Naive thymus-derived CD4-positive, alpha-beta T cell (primary cell): ENCODE data around the gene FGFR2. TPM values are rescaled to one million over a fixed set of nuclear protein-coding genes. Genes with fewer than 3 reads are reported as not detected.

Source experiments
- ATAC-seq: fragments of 150-1000 bp; cut with Tn5 transposase; 2 replicates; pipeline ENCODE4 v1.10.0; 2021; ENCODE audit warnings: mild to moderate bottlenecking, moderate library complexity
- CTCF ChIA-PET: fragments of 350-600 bp; sonication (Branson Sonifier 250); formaldehyde crosslinking; loops from one replicate; lab custom pipeline; 2021; ENCODE audit warnings: antibody characterized with exemption; lab: Charles Lee
- POLR2A ChIA-PET: fragments of 350-600 bp; sonication (Branson Sonifier 250); formaldehyde crosslinking; loops from one replicate; lab custom pipeline; 2021; ENCODE audit warnings: antibody characterized with exemption, inconsistent platforms; lab: Charles Lee
- DNase-seq, 9 donors: peaks; one replicate each; pipeline versions ENCODE4 v3.0.0 to v3.0.0-alpha.2; 2020 to 2022; ENCODE audit warnings: mixed read lengths in 1 of 9
- H3K27ac ChIP-seq: one replicate; pipeline ENCODE4 v1.7.0; 2013; ENCODE audit warnings: mild to moderate bottlenecking, low read depth, low read length, moderate library complexity
- H3K27me3 ChIP-seq, 2 donors: one replicate each; pipeline ENCODE4 v1.7.0; 2013; ENCODE audit warnings: low read length in 2 of 2, mild to moderate bottlenecking in 2 of 2, moderate library complexity in 2 of 2; ENCODE audit not compliant: control insufficient read depth in 2 of 2, insufficient read depth in 2 of 2
- H3K36me3 ChIP-seq, 3 experiments: 1 replicate in 2 of 3; 2 replicates in 1 of 3; pipeline ENCODE4 v1.7.0; 2013; ENCODE audit warnings: low read length in 3 of 3, mild to moderate bottlenecking in 3 of 3, moderate library complexity in 1 of 3; ENCODE audit not compliant: insufficient read depth in 3 of 3, control insufficient read depth in 2 of 3
- H3K4me1 ChIP-seq, 2 donors: one replicate each; pipeline ENCODE4 v1.7.0; 2013; ENCODE audit warnings: low read length in 2 of 2, mild to moderate bottlenecking in 2 of 2, moderate library complexity in 1 of 2; ENCODE audit not compliant: control insufficient read depth in 2 of 2, insufficient read depth in 2 of 2
- H3K4me3 ChIP-seq: 2 replicates; pipeline ENCODE4 v1.7.0; 2013; ENCODE audit warnings: mild to moderate bottlenecking, low read length
- H3K9me3 ChIP-seq, 3 experiments: 1 replicate in 2 of 3; 2 replicates in 1 of 3; pipeline ENCODE4 v1.7.0; 2013; ENCODE audit warnings: low read length in 3 of 3; ENCODE audit not compliant: control insufficient read depth in 2 of 3
- H3K27ac Mint-ChIP-seq, 9 donors: one replicate each; pipeline ENCODE4 v1.8.0; 2020 to 2022; ENCODE audit warnings: mixed read lengths in 9 of 9, mild to moderate bottlenecking in 8 of 9, moderate library complexity in 5 of 9, inconsistent platforms in 2 of 9
- H3K27me3 Mint-ChIP-seq, 5 donors: one replicate each; pipeline ENCODE4 v1.8.0; 2021 to 2022; ENCODE audit warnings: mixed read lengths in 5 of 5, mild to moderate bottlenecking in 1 of 5
- H3K36me3 Mint-ChIP-seq, 5 donors: one replicate each; pipeline ENCODE4 v1.8.0; 2020 to 2022; ENCODE audit warnings: mixed read lengths in 5 of 5, mild to moderate bottlenecking in 3 of 5, inconsistent platforms in 1 of 5
- H3K4me1 Mint-ChIP-seq, 7 donors: one replicate each; pipeline ENCODE4 v1.8.0; 2020 to 2022; ENCODE audit warnings: mixed read lengths in 7 of 7, mild to moderate bottlenecking in 3 of 7, inconsistent platforms in 1 of 7
- H3K4me3 Mint-ChIP-seq, 10 donors: one replicate each; pipeline ENCODE4 v1.8.0; 2020 to 2022; ENCODE audit warnings: mild to moderate bottlenecking in 10 of 10, mixed read lengths in 10 of 10, moderate library complexity in 6 of 10, inconsistent platforms in 2 of 10
- H3K9me3 Mint-ChIP-seq, 11 donors: one replicate each; pipeline ENCODE4 v1.8.0; 2020 to 2022; ENCODE audit warnings: mixed read lengths in 11 of 11, mild to moderate bottlenecking in 4 of 11, inconsistent platforms in 1 of 11, moderate library complexity in 1 of 11
- intact Hi-C, 2 donors: fragments of 100-400 bp; cut with micrococcal nuclease; formaldehyde crosslinking; loops; one replicate each; pipeline ENCODE4 v1.15.1; 2023
- polyA plus RNA-seq, 2 donors: library from polyadenylated mRNA; unstranded; fragments of 300-500 nt; fragmentation: Illumina TruSeq; gene quantifications; one replicate each; pipeline ENCODE4 v1.2.3, GENCODE V29; 2021
- total RNA-seq, 6 experiments: library from RNA in 5 of 6; stranded (reverse) in 5 of 6; gene quantifications; 1 replicate in 5 of 6; 2 replicates in 1 of 6; pipeline ENCODE4 v1.2.3 and lab custom pipeline; 2021 to 2026

FGFR2 gene
- total and polyA plus RNA-seq, 7 experiments from 2014 or later: 0.88 to 1.2 TPM; not detected in 5

- intact Hi-C loops: no loop called here
- H3K36me3 Mint-ChIP-seq: no peaks in the 10 kb centered on the region
- Histone ChIP-seq H3K27ac (no peak overlapping the region), H3K4me1 (no peaks in the 10 kb centered on the region), H3K27me3 (no peaks in the 10 kb centered on the region), H3K36me3 (no peaks in the 10 kb centered on the region), H3K9me3 (no peaks in the 10 kb centered on the region), H3K4me3 (no peak overlapping the region)
- H3K27ac Mint-ChIP-seq: no peak overlapping the region
- peaks cover 0 to 10% (median 0%) of the 10 kb centered on the region in 11 donors for H3K9me3 Mint-ChIP-seq
- no peaks in the 10 kb centered on the region for H3K4me1 Mint-ChIP-seq
- DNase-seq (no peak), ATAC-seq (no peak)
- CTCF ChIA-PET: no interaction called here
- POLR2A ChIA-PET: no interaction called here
- H3K4me3 Mint-ChIP-seq: no peak overlapping the region
- H3K27me3 Mint-ChIP-seq: peaks cover 0 to 6% (median 0%) of the 10 kb centered on the region in 5 donors
These were observed 140.5 kb downstream of the FGFR2 start for GRCh38 chr10:121457729-121458128.

DNA sequence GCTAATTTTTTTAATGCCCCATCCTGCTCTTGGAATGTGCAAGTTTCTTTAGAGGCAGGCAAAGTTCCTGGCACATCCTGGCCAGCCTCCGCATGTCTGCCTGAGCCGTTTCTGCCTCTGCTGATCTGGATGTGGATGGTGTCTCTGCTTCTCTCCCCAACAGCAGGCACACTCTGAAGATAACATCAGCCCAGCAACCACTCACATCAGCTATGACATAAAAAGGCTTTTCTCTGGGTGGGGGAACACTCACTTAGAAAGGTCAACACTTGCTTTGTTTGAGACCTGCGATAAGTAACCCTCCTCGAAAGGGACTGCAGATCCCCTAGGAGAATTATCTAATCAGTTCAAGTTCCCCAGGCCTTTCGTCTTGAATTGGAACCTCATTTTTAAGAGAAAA is 142.9 kb downstream of the FGFR2 start:
- Mint-ChIP-seq H3K4me3 (no peak overlapping the region), H3K9me3 (peaks cover 0 to 7% (median 0%) of the 10 kb centered on the region in 11 donors), H3K27ac (no peak overlapping the region), H3K27me3 (peaks cover 0 to 6% (median 0%) of the 10 kb centered on the region in 5 donors), H3K36me3 (no peaks in the 10 kb centered on the region), H3K4me1 (no peaks in the 10 kb centered on the region)
- H3K36me3 ChIP-seq: no peaks in the 10 kb centered on the region
- DNase-seq (no peak), ATAC-seq (no peak)
- no peaks in the 10 kb centered on the region for H3K27me3 ChIP-seq
- intact Hi-C loops: no loop called here
- H3K4me3 ChIP-seq: no peak overlapping the region
- ChIA-PET CTCF (no interaction called here), POLR2A (no interaction called here)
- no peaks in the 10 kb centered on the region for H3K9me3 ChIP-seq
- H3K27ac ChIP-seq: no peak overlapping the region
- H3K4me1 ChIP-seq: no peaks in the 10 kb centered on the region

DNA sequence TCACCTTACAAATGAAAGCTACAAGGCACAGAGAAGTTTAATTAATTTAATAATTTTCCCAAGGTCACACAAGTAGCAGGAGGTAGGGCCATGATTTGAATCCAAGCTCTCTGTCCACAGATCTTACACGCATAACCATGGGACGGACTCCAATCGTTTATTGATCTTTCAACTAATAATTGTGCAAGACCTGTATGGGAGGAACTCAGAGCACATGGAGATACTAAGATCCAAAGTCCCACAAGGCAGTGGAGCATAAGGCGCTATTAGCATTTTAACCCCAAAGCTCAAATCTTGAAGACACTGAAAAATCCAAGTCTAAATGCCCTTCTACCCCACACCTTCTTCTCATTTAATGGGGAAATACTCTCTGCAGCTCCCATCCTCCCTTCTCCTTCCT is 143.5 kb downstream of the FGFR2 start:
- CTCF ChIA-PET: no interaction called here

DNA sequence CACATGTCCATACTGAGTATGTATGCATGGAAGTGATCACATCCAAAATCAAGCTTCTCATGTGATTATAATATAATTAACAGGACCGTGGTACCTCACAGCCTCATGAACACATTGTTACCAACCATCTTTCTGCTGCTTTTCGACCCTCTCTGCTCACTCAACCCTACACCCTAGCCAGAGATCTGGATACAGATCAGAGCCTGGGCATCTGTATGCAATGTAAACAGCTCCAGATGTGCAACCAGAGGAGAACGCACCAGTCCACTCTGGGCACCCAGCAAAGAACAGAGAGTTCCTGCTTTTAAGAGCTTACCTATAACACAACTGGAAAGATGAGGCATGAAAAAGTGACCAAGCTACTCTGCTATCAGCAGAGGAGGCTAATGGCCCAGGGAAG is 145.1 kb downstream of the FGFR2 start:
- Histone ChIP-seq H3K27ac (no peak overlapping the region), H3K36me3 (no peaks in the 10 kb centered on the region), H3K27me3 (no peaks in the 10 kb centered on the region), H3K9me3 (no peaks in the 10 kb centered on the region), H3K4me3 (no peak overlapping the region), H3K4me1 (no peaks in the 10 kb centered on the region)
- POLR2A ChIA-PET: no interaction called here
- intact Hi-C loops: no loop called here
- CTCF ChIA-PET: no interaction called here
- no peak overlapping the region for H3K27ac Mint-ChIP-seq
- H3K4me1 Mint-ChIP-seq: no peaks in the 10 kb centered on the region
- DNase-seq (no peak), ATAC-seq (no peak)
- H3K4me3 Mint-ChIP-seq: no peak overlapping the region
- peaks cover 0 to 6% (median 1%) of the 10 kb centered on the region in 11 donors for H3K9me3 Mint-ChIP-seq
- H3K27me3 Mint-ChIP-seq: peaks cover 0 to 3% (median 0%) of the 10 kb centered on the region in 5 donors
- H3K36me3 Mint-ChIP-seq: no peaks in the 10 kb centered on the region

More for the DNA sequence above, 143.5 kb downstream of the FGFR2 start:
- Histone ChIP-seq H3K27ac (no peak overlapping the region), H3K27me3 (no peaks in the 10 kb centered on the region), H3K4me1 (no peaks in the 10 kb centered on the region), H3K9me3 (no peaks in the 10 kb centered on the region), H3K4me3 (no peak overlapping the region), H3K36me3 (no peaks in the 10 kb centered on the region)
- intact Hi-C loops: no loop called here
- peaks cover 0 to 7% (median 0%) of the 10 kb centered on the region in 11 donors for H3K9me3 Mint-ChIP-seq
- H3K36me3 Mint-ChIP-seq: no peaks in the 10 kb centered on the region
- no peaks in the 10 kb centered on the region for H3K4me1 Mint-ChIP-seq
- ATAC-seq (no peak), DNase-seq (no peak)
- POLR2A ChIA-PET: no interaction called here
- peaks cover 0 to 6% (median 0%) of the 10 kb centered on the region in 5 donors for H3K27me3 Mint-ChIP-seq
- no peak overlapping the region for H3K4me3 Mint-ChIP-seq
- H3K27ac Mint-ChIP-seq: no peak overlapping the region

DNA sequence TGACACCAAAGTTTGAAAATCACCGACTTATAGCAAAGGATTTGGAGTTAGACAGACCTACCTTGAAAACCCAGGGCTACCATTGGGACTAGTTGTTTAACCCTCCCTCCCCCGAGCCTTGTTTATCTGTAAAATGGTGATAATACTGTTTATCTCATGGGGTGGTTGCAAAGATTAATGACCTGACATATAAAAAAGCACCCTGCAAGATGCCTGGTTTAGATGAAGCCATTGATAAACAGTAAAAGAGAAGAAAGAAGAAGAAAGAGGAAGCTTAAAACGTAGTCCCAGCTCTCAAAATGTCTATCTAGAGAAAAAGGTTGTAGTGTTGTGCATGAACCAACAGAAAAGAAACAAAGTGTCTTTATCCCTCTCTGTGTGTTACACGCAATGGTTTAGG is 145.7 kb downstream of the FGFR2 start:
- H3K27me3 ChIP-seq: no peaks in the 10 kb centered on the region
- Mint-ChIP-seq H3K9me3 (peaks cover 0 to 6% (median 1%) of the 10 kb centered on the region in 11 donors), H3K27me3 (peaks cover 0 to 3% (median 0%) of the 10 kb centered on the region in 5 donors), H3K4me1 (no peaks in the 10 kb centered on the region), H3K27ac (no peak overlapping the region), H3K36me3 (no peaks in the 10 kb centered on the region), H3K4me3 (no peak overlapping the region)
- H3K27ac ChIP-seq: no peak overlapping the region
- DNase-seq (no peak), ATAC-seq (peak; percentile 36)
- intact Hi-C loops: no loop called here
- H3K4me1 ChIP-seq: no peaks in the 10 kb centered on the region
- POLR2A ChIA-PET: no interaction called here
- H3K4me3 ChIP-seq: no peak overlapping the region
- H3K36me3 ChIP-seq: no peaks in the 10 kb centered on the region
- H3K9me3 ChIP-seq: no peaks in the 10 kb centered on the region
- CTCF ChIA-PET: no interaction called here

- Mint-ChIP-seq H3K27ac (no peak overlapping the region), H3K4me1 (no peaks in the 10 kb centered on the region), H3K36me3 (no peaks in the 10 kb centered on the region), H3K4me3 (no peak overlapping the region), H3K27me3 (no peaks in the 10 kb centered on the region), H3K9me3 (peaks cover 0 to 3% (median 0%) of the 10 kb centered on the region in 11 donors)
- no peaks in the 10 kb centered on the region for H3K27me3 ChIP-seq
- no peaks in the 10 kb centered on the region for H3K9me3 ChIP-seq
- DNase-seq (no peak), ATAC-seq (no peak)
- H3K27ac ChIP-seq: no peak overlapping the region
- no peak overlapping the region for H3K4me3 ChIP-seq
- intact Hi-C loops: no loop called here
- no peaks in the 10 kb centered on the region for H3K4me1 ChIP-seq
- no peaks in the 10 kb centered on the region for H3K36me3 ChIP-seq
- POLR2A ChIA-PET: no interaction called here
- CTCF ChIA-PET: no interaction called here
These were observed 148.0 kb downstream of the FGFR2 start for GRCh38 chr10:121450247-121450646.

DNA sequence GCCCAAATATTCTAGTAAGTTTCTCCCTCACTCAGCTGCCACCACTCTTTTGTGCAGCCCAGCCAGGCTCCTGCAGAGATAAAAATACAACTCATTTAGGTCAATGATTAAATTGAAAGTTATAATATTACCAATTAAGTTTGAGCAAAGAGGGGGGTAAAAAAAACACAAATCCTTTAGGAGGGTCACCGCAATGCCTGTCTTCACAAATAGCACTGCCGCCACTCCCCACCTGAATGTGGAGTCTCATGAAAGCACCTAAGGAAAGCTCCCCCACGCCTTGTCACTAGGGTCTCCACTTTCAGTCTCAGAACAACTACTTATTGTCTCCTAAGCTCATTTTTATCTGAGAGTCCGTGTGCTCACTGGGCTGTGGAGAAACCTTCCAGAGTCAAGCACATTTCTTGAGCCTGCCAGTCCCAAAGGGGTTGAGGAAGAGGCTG is 148.7 kb downstream of the FGFR2 start:
- CTCF ChIA-PET: no interaction called here
- Histone ChIP-seq H3K9me3 (no peaks in the 10 kb centered on the region), H3K4me1 (no peaks in the 10 kb centered on the region), H3K4me3 (no peak overlapping the region), H3K27ac (no peak overlapping the region), H3K36me3 (no peaks in the 10 kb centered on the region), H3K27me3 (no peaks in the 10 kb centered on the region)
- H3K4me3 Mint-ChIP-seq: no peak overlapping the region
- ATAC-seq (no peak), DNase-seq (no peak)
- H3K27me3 Mint-ChIP-seq: no peaks in the 10 kb centered on the region
- intact Hi-C loops: no loop called here
- H3K36me3 Mint-ChIP-seq: no peaks in the 10 kb centered on the region
- H3K4me1 Mint-ChIP-seq: no peaks in the 10 kb centered on the region
- no peak overlapping the region for H3K27ac Mint-ChIP-seq
- POLR2A ChIA-PET: no interaction called here
- peaks cover 0 to 5% (median 0%) of the 10 kb centered on the region in 11 donors for H3K9me3 Mint-ChIP-seq
